GM19438 (cell line): ENCODE results near the gene USP44.
"Not testable (repeated sequence)": the region's sequence is repeated elsewhere in the genome, so short reads cannot be mapped to it uniquely, and the experiment has no call there.

Experiments
- ATAC-seq: cut with Tn5 transposase; IDR thresholded peaks from one replicate; pipeline ENCODE4 v1.9.1; 2021; ENCODE audit warnings: low read depth; ENCODE audit not compliant: unreplicated experiment

Gene USP44

DNA sequence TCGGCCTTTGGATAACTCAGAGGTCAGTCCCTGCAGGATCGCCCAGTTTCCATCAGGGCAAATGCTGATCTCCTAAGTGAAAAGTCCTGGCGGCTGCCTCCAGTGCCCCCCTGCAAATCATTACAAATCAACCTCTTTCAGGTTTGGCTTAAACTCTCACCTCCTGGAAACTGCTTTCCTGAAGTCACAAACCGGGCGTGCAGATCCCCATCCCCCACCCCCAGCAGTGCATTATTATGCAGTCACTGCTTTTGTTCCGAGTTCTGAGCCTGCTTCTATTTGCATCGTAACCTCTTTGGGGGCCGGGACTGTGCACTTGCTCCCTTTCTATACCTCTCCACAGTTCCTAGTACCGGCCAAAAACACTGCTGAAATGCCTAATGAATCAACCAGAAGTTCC is at the start of gene USP44:
Gene USP44, minus strand, starts transcription at position 172 of the 400 bp plus-strand sequence. CDS start 17,220 bp downstream, outside the sequence.
- ATAC-seq: no peak

DNA sequence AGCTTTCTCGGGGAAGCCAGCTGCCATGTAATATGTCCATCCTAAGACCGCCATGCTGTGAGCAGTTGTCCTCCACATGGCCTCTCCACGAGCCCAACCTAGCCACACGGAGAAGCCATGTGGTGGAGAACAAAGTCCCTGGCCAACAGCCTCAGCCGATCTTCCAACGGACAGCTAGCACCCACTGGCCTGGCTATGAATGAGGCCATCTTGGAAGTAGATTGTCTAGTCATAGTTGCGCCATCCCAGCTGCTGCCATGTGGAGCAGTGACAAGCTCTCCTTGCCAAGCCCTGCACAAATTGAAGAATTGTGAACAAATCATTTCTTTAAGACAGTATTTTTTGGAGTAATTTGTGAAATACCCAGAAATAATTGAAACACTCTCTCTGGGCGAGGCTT is 49.3 kb upstream of the USP44 start:
- no peak for ATAC-seq

DNA sequence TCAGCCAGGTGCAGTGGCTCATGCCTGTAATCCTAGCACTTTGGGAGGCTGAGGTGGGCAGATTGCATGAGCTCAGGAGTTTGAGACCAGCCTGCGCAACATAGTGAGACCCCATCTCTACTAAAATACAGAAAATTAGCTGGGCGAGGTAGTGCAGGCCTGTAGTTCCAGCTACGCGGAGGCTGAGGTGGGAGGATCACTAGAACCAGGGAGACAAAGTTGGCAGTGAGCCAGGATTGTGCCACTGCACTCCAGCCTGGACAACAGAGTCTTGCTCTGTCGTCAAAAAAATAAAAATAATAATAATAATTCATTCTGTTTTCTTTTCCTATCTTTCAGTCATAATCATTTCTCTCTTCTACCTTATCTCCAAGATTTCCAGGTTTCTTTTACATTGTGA is 48.6 kb upstream of the USP44 start:
- ATAC-seq: no peak

DNA sequence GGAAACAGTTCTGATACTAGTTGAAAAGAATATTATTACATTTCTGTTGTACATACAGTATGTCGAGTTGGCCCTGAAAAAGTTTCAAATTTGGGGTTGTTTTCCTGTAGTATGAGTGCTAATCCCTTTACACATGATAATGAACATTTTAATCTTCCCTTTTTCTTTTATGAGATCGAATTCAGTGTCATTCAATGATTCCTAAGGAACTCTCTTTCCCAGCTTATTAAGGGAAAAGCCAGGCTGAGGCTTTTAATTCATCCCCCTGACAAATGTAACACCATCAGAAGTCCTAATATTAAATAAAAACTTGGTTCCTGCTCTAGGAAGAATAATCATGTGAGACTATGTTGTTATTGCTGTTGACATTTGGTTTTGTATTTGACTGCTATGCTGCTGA is 42.9 kb upstream of the USP44 start:
- ATAC-seq: no peak

DNA sequence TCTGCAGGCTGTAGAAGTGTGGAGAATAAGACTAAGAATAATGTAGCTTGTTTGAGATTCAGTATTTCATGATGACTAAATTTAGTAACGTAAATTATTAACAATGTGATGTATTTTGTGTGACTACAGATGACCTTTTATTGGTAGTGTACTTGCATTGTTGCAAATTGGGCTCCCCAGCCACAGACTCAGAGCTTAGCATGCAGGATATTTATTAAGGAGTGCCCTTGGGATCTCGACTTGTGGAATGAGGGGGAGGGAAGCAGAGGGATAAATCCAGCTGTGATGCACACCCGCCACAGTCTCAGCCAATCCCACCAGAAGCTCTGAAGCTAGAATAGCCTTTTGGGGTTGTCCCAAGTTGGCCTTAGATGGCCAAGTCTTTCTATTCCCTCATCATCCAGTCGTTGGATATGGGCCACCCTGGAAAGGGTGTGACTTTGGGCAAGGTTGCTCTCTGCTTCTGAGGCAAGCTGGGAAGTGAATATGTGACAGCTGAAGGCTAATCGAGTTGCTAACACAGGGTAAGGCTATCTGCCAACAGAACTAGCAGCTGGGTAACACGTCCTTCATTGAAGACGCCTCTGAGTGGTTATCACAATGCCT is 42.1 kb upstream of the USP44 start:
- ATAC-seq: no peak

DNA sequence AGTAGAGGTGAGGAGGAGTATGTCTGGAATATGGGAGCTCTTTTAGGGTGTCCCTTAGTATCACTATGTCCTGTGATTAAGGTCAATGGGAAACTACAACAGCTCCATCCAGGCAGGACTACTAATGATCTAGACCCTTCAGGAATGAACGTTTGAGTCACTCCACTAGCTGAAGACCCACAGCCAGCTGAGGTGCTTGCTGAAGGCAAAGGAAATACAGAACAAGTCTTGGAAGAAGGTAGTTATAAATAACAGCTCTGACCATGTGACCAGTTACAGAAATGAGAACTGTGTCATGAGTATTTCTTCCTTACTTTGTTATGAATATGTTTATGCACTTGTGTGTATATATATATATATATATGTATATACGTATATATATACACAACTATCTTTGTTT is 40.5 kb upstream of the USP44 start:
- ATAC-seq: no peak

DNA sequence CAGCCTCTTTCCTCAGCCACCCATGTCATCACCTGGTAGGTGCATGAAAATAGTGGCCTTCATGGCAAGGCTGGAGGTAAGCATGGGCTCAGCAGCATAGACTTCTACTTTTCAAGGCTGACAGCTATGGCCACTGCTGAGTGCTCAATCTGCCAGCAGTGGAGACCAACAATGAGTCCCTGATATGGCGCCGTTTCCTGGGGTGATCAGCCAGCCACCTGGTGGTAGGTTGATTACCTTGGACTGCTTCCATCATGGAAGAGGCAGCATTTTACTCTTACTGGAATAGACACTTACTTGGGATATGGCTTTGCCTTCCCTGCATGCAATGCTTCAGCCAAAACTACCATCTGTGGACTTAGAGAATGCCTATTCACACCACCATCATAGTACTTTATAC is 39.5 kb upstream of the USP44 start:
- no peak for ATAC-seq

DNA sequence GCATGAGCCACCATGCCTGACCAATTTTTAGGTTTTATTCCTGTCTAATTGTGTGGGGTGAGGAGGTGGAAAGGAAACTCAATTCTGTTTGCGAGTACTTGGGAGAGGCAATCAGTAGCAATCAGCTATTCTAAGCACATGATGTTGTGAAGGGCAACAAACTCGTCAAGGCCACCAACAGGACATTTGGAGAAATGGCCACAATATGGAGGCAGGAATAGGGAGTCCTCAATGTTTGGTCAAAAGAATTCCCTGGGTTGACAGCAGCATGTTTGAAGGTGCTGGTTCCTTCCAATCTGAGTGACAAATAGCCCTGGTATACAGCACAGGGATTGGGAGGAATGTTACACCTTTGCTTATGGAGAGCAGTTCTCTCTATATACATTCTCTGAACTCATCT is 32.7 kb upstream of the USP44 start:
- no peak for ATAC-seq

DNA sequence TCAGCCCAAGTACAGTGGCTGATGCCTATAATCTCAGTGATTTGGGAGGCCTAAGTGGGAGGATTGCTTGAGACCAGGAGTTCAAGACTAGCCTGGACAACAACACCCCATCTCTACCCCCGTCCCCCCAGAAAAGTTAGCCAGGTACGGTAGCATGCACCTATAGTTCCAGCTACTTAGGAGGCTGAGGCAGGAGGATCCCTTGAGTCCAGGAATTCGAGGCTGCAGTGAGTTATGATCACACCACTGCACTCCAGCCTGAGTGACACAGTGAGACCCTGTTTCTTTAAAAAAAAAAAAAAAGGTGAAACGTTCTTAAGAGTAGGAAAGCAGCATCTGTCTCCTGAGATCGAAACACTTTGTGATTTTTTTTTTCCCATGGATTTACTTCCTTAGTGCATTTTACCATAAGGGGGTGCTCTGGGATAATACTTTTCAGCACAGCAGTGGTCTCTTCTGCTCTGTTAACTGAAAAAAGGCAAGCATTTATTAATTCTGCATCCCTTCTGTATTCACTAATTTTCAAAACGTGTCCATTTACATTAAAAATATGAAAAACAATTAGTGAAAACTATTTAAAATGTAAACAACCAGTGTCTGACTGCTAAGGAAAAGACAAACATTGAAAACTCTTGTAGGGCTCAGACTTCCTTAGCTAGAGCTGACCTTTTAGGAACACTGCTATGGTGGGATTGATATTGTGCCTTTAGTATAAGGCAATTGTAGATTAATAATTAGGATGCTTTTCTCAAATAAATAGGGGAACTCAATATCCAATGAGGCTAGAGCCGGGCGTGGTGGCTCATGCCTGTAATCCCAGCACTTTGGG is 31.2 kb upstream of the USP44 start:
- no peak for ATAC-seq

DNA sequence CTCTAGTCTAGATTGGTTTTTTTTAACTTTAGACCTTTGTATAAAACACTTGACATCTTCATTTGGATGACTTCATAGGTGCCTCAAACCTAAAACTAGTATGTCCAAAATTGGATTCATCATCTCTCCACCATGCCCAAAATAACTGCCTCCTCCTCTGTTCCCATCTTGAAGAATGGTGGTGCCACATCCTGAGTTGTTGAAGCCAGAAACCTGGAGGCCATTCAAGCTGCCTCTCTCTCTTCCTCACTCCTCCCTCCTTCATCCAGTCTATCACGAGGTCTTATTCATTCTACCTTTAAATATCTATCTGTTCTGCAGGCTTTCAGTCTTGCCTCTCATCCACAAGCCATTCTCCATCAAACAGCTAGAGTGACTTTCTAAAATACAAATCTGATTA is 26.5 kb upstream of the USP44 start:
- ATAC-seq: no peak

DNA sequence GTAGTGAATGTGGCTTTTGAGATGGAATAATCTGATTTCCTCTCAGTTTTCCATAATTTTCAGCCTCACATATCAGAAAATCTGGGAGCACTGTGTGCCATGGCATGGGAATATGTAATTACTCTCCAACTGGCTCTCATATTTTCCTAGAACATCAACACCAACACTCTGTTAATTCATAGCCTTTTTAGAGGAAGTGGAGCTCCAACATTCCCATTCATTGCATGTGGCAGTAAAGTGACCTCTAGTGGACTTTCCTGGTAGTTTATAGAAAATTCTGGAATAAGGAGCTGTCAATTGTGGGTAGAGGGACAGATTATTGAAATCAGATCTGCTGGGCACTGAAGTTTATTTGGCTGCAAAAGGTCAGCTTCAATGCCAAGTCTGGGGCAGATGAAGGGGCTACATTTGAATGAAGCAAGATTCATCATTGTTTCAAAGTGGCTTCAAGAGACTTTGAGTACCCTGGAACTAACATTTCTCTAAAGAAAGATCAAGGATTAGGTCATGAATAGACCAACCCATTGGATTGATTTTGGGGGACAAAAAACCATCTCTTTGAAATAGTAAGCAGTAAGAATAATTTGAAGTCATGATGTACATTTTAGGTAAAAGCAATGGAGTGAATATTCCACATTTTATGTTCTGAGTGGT is 23.6 kb upstream of the USP44 start:
- ATAC-seq: no peak

DNA sequence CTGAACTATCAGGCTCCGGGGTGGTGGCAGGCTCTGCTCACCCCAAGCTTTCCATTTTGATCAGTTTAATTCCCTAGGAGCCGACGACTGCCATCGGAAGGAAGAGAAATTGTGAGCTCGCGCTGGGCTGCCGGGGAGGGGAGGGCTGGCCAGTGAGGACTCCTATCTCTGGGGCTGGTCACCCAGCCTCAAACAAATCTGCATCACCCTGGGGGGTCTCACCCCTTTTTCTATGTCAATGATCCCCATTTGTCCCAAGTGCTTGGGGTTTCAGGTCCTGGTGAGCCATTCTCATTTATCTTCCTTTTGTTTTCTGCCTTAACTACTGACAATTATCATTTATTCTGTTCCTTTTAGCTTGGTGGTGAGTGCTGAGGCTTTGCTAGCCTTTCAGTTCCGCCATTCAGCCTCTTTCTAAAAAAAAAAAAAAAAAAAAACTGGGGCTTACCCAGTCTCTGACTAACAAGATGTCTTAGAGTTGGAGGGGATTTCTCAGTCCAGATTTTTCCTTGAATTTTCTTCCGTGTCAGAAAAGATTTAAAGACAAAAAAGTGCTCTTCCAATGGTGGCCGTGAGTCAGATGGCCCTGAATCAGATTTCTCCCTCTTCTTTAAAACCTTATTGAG is 22.8 kb upstream of the USP44 start:
- ATAC-seq: peak; percentile 63

DNA sequence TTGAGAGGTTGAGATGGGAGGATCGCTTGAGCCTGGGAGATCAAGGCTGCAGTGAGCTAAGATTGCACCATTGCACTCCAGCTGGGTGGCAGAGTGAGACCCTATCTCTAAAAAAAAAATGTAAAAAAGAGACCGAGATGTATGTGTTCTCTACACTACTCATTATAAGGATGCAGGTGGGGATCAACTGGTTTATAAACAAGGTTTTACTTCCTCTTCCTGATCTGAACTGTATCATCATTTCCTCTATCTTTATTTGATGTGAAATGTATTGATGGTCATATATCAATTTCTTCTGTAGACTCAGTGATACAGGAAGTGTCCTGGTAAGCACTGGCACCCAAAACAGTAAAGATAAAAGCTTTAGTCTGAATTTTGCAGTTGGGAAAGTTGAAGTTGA is 20.1 kb upstream of the USP44 start:
- no peak for ATAC-seq

DNA sequence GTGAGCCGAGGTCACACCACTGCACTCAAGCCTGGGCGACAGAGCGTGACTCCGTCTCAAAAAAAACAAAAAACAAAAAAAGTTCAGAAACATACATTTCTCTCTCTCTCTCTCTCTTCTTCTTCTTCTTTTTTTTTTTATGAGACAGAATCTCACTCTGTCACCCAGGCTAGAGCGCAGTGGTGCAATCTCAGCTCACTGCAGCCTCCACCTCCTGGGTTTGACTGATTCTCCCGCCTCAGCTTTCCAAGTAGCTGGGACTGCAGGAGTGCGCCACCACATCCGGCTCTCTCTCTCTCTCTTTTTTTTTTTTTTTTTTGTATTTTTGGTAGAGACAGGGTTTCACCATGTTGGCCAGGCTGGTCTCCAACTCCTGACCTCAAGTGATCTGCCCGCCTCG is 16.8 kb upstream of the USP44 start:
- not testable (repeated sequence) for ATAC-seq

DNA sequence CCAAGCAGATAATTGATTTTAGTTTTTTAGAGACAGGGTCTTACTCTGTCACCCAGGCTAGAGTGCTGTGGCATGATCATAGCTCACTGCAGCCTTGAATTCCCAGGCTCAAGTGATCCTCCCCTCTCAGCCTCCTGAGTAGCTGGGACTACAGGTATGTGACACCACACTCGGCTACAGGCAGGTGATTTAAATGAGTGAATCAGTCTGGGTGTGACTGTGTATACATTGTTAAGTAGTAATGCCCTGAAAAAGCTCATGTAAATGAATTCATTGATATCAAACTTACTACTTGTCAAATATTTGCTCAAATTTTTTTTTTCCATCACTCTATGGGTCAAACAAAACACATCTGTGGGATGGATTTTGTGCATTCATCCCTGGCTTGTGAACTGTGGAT is 6.3 kb upstream of the USP44 start:
- ATAC-seq: no peak

DNA sequence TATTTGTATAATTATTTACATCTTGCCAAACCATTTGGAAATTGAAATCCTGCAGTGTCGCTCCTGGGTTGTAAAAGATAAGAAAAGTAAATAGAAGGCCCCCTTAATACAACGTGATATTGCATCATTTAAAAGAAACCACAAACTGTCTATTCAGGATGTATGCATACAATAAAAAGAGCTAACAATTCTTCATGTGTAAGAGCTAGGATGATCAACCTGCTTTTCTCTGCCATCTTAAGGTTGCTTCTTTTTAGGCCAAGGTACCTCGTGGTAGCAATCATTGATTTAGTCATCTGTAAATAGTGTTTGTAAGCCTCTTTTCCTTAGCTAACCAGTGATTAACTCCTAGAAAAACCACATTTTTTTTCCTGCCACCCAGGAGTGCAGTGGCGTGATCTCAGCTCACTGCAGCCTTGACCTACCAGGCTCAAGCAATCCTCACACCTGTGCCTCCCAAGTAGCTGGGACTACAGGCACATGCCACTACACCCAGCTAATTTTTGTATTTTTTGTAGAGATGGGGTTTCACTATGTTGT is 3.3 kb upstream of the USP44 start:
- ATAC-seq: no peak

DNA sequence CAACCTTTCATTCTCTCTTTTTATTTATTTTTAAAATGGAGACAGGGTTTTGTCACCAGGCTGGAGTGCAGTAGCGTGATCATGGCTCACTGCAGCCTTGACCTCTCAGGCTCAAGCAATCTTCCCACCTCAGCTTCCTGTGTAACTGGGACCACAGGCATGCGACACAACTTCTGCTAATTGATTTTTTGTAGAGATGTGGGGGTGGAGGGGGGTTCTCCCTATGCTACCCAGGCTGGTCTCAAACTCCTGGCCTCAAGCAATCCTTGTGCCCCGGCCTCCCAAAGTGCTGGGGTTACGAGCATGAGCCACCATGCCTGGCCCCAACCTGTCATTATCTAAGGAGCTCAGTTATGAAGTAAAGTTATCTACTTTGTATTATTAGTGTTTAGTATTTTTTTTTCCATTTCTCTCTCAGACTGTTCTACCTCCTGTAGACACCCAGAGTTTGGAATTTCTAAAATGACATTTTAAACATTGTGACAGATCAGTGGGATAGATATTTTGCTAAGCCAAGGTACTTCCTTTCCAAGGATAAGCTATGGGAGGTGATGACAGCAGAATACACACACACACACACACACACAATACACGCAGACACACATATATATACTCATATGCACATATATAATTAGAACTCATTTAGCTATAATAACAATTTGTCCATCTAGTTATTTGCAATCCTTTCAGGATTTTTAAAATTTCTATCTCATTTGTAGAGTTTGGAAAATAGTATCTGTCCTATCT is 2.1 kb upstream of the USP44 start:
- ATAC-seq: no peak

DNA sequence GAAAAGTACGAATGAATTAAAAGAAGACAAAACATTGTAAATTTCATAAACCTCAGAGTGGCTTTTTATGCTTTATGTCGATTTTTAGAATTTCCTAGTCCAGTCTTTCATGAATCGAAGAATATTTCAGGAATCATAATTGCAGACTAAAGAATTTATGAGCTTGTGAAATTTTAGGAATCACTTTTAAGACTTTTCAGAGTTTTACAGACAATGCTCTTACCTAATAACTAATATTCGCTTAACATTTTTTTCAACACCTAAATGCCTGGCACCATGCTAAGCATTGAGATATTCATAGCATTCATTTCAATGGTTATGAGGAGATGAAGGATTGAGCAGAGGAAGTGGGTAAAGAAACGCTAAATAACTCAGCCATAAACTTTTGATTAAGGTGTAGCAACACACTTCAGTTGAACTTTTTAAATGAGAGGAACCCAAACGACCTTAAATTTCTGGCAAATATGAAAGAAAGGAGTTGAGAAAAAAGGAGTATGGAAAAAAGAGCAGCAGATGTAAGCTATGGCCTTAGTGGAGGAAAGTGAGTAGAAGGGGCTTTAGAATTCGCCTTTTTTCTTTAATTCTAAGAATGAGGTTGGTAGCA is 739 bp upstream of the USP44 start:
- ATAC-seq: no peak

DNA sequence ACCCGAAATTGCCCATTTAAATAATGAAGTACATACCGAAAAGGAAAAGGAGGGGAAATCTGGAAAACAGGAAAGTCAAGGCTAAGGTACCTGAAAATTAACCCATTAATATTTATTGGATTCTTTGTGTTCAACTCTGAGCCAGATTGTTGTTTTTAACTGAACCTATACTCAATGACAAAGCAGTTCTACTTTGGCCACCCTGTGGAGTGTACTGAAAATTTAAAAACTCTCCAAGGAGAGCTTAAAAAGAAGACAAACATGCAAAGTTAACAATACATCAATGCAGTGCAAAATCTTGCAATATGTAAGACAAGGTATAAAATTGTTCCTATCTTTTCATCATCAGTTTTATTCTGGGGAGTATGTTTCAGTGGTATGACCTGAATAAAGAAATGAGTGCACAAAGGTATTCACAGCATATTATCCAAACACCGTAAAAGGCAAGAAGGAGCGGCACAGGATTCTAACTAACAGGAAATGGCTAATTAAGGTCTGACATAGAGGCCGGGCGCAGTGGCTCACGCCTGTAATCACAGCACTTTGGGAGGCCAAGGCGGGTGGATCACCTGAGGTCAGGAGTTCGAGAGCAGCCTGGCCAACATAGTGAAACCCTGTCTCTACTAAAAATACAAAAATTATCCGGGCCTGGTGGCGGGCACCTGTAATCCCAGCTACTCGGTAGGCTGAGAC is 1.7 kb downstream of the USP44 start:
- ATAC-seq: no peak
